ENCODE measurements around the gene COG8. TPM values are rescaled to one million over a fixed set of nuclear protein-coding genes. Genes with fewer than 3 reads are reported as not detected.

The COG8 gene
- total and polyA plus RNA-seq, 9 of the 15 experiments (the other 6 are each of a cell fraction or from before 2014, with no cell fraction given): 3.7 to 42.6 (median 30.1) TPM

DNA sequence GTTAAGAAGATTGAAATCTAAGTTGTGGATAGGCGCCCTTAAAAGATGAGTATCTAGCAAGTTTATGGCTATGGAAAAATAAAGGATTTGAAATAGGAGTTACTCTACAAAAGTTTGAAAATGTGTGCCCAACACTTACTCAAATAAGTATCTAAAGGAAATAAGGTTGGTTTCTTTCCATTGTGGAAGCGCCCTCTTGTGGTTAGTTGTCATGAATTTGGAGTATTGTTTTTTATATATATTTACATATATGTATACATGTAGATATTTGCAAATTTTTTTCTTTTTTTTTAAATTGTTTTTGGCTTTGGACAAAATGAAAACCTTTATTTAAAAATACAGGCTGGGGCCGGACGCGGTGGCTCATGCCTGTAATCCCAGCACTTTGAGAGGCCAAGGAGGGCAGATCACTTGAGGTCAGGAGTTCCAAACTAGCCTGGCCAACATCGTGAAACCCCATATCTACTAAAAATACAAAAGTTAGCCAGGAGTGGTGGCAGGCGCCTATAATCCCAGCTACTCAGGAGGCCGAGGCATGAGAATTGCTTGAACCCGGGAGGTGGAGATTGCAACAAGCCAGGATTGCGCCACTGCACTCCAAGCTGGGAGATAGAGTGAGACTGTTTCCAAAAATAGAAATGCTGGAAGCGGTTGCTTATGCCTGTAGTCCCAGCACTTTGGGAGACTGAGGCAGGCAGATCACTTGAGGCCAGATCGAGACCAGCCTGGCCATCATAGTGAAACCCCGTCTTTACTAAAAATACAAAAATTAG lies 52.2 kb downstream of the COG8 start:
- Histone ChIP-seq H3K9ac (ENCODE audit: insufficient read depth in 1 of 2, low read depth in 2 of 2, low read length in 2 of 2) (no peak overlapping the region), H3K9me1 (ENCODE audit: control insufficient read depth, insufficient read depth, low read length) (no peaks in the 10 kb centered on the region), H3K9me3 (replicated peaks; ENCODE audit: control insufficient read depth, insufficient read depth, low read depth, low read length) (no peaks in the 10 kb centered on the region), H3K27ac (ENCODE audit: extremely low read depth, low read depth, low read length) (no peak overlapping the region), H2AFZ (ENCODE audit: low read depth, low read length) (no peak overlapping the region), H3K4me3 (no peak overlapping the region), H3K4me1 (replicated peaks in 1 of 2; ENCODE audit: control insufficient read depth in 2 of 2, insufficient read depth in 2 of 2, low read length in 2 of 2) (peaks cover 2 to 4% of the 10 kb centered on the region in 2 experiments; a peak in 1 of 5 replicates), H3K36me3 (ENCODE audit: control insufficient read depth, insufficient read depth, low read length) (peaks cover 14% of the 10 kb centered on the region; the same call in 1 of the 3 replicates), H3K27me3 (ENCODE audit: control insufficient read depth in 2 of 2, insufficient read depth in 2 of 2, low read length in 2 of 2) (no peaks in the 10 kb centered on the region), H3K79me2 (ENCODE audit: control insufficient read depth, insufficient read depth, low read length) (no peaks in the 10 kb centered on the region), H3K4me2 (ENCODE audit: insufficient read depth, low read length) (no peak overlapping the region), H4K20me1 (replicated peaks; ENCODE audit: control insufficient read depth, insufficient read depth, low read length) (no peaks in the 10 kb centered on the region)
- DNase-seq (ENCODE audit: extremely low read depth in 1 of 4, low spot score in 3 of 4) (peak; percentile 30 to 70 (median 33)), ATAC-seq (peak; percentile 68), FAIRE-seq (peak; percentile 49)
- WGBS (ENCODE audit: insufficient coverage, low coverage, missing lambda C conversion rate): 39% methylated on average over 13 of the region's 13 CpGs
- intact Hi-C loops (cut with micrococcal nuclease): loop anchor here (1.0 to 10.0 kb wide), 3 partner anchors 137 to 762 kb away; no protein-coding TSS in a partner anchor
- CTCF ChIA-PET (ENCODE audit: low intra/inter-chr PET ratio): interaction anchor here (0.5 to 3.2 kb wide), 6 partner anchors 115 to 585 kb away, joined by 3 to 32 read pairs (median 4); no protein-coding TSS in a partner anchor
- POLR2A ChIA-PET: interaction anchor here (0.6 to 1.2 kb wide), 4 partner anchors 13 to 126 kb away, joined by 3 to 5 read pairs (median 4); no protein-coding TSS in a partner anchor
- in situ Hi-C loops (cut with MboI): loop anchor here (5.0 kb wide), 1 partner anchor 135 kb away; no protein-coding TSS in a partner anchor
- BruUV-seq (replicated peaks): no TSS peak
- TF ChIP-seq ZNF384 (IDR thresholded peaks at IDR 0.05; ENCODE audit: low read depth, low read length): peak; percentile 61
- peak; percentile 94 for TF ChIP-seq CEBPB (tag; IDR thresholded peaks at IDR 0.05)
- TF ChIP-seq, protein P1, sequence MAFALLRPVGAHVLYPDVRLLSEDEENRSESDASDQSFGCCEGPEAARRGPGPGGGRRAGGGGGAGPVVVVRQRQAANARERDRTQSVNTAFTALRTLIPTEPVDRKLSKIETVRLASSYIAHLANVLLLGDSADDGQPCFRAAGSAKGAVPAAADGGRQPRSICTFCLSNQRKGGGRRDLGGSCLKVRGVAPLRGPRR (CRISPR knock-in tag; IDR thresholded peaks at IDR 0.05): no peak
- no peak for TF ChIP-seq CREBBP (IDR thresholded peaks at IDR 0.05; ENCODE audit: low read depth, low read length)
- TF ChIP-seq, protein P2, sequence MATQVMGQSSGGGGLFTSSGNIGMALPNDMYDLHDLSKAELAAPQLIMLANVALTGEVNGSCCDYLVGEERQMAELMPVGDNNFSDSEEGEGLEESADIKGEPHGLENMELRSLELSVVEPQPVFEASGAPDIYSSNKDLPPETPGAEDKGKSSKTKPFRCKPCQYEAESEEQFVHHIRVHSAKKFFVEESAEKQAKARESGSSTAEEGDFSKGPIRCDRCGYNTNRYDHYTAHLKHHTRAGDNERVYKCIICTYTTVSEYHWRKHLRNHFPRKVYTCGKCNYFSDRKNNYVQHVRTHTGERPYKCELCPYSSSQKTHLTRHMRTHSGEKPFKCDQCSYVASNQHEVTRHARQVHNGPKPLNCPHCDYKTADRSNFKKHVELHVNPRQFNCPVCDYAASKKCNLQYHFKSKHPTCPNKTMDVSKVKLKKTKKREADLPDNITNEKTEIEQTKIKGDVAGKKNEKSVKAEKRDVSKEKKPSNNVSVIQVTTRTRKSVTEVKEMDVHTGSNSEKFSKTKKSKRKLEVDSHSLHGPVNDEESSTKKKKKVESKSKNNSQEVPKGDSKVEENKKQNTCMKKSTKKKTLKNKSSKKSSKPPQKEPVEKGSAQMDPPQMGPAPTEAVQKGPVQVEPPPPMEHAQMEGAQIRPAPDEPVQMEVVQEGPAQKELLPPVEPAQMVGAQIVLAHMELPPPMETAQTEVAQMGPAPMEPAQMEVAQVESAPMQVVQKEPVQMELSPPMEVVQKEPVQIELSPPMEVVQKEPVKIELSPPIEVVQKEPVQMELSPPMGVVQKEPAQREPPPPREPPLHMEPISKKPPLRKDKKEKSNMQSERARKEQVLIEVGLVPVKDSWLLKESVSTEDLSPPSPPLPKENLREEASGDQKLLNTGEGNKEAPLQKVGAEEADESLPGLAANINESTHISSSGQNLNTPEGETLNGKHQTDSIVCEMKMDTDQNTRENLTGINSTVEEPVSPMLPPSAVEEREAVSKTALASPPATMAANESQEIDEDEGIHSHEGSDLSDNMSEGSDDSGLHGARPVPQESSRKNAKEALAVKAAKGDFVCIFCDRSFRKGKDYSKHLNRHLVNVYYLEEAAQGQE (IDR thresholded peaks at IDR 0.05; ENCODE audit: borderline replicate concordance): peak; percentile 54; the same call in 1 of the 2 replicates
- TF ChIP-seq, protein P2 (CRISPR knock-in tag; IDR thresholded peaks at IDR 0.05; ENCODE audit: low read depth): no peak
- TF ChIP-seq MEF2D (tag; conservative IDR thresholded peaks at IDR 0.05; ENCODE audit: low read depth): 0 out of 2 replicates have a peak, but pooled peaks have one; percentile 26
- TF ChIP-seq CEBPG (CRISPR knock-in tag; IDR thresholded peaks at IDR 0.05): no peak
- TF ChIP-seq CEBPG (tag; conservative IDR thresholded peaks at IDR 0.05 in 1 of 2, IDR thresholded peaks at IDR 0.05 in 1 of 2): peak in 1 of 2 experiments; percentile 46; a peak in 1 of 4 replicates
- peak; percentile 66; the same call in 1 of the 2 replicates for TF ChIP-seq MEF2A (IDR thresholded peaks at IDR 0.05; ENCODE audit: control insufficient read depth, low read depth, low read length)
- TF ChIP-seq, protein P3, sequence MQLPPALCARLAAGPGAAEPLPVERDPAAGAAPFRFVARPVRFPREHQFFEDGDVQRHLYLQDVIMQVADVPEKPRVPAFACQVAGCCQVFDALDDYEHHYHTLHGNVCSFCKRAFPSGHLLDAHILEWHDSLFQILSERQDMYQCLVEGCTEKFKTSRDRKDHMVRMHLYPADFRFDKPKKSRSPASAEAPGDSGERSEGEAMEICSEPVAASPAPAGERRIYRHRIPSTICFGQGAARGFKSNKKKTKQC (CRISPR knock-in tag; IDR thresholded peaks at IDR 0.05): no peak

All from K562 (cell line).